ENCODE data around the gene ADORA3. TPM values are rescaled to one million over a fixed set of nuclear protein-coding genes. Genes with fewer than 3 reads are reported as not detected.

The ADORA3 gene
- total RNA-seq, 2 experiments from 2014 or later = not detected

GRCh38 chr1:111499026-111499785 lies 4.2 kb downstream of the ADORA3 start:
- DNase-seq = peak in 1 of 14 experiments; percentile 2
- intact Hi-C loops (cut with DNase I, micrococcal nuclease) = no loop called here
- Histone ChIP-seq H3K27ac (ENCODE audit: low read depth in 1 of 2, low read length in 2 of 2) (no peak overlapping the region), H3K4me1 (ENCODE audit: insufficient read depth, low read length) (peaks cover 23% of the 10 kb centered on the region), H3K27me3 (ENCODE audit: control insufficient read depth in 1 of 2, insufficient read depth in 2 of 2, low read length in 2 of 2) (no peaks in the 10 kb centered on the region), H3K9me3 (ENCODE audit: control insufficient read depth in 1 of 2, insufficient read depth in 1 of 2, low read length in 2 of 2) (peaks cover 7 to 8% of the 10 kb centered on the region in 2 experiments), H3K4me3 (ENCODE audit: low read length) (no peak overlapping the region), H3K36me3 (ENCODE audit: insufficient read depth, low read length) (no peaks in the 10 kb centered on the region)
- Mint-ChIP-seq H3K36me3 (ENCODE audit: low read depth) (no peaks in the 10 kb centered on the region), H3K4me1 (ENCODE audit: low read depth) (peaks cover 37% of the 10 kb centered on the region), H3K4me3 (no peak overlapping the region), H3K9me3 (peaks cover 6% of the 10 kb centered on the region), H3K27ac (no peak overlapping the region), H3K27me3 (no peaks in the 10 kb centered on the region)
- ChIA-PET POLR2A (interaction anchor here (1.9 kb wide), 1 partner anchor 9 kb away, joined by 9 read pairs; no protein-coding TSS in a partner anchor), CTCF (interaction anchor here (1.4 to 2.1 kb wide), 2 partner anchors 20 to 28 kb away, joined by 3 to 4 read pairs; no protein-coding TSS in a partner anchor)
- ATAC-seq (ENCODE audit: poor library complexity) = no peak
- TF ChIP-seq CTCF (IDR thresholded peaks at IDR 0.05) = no peak

DNA sequence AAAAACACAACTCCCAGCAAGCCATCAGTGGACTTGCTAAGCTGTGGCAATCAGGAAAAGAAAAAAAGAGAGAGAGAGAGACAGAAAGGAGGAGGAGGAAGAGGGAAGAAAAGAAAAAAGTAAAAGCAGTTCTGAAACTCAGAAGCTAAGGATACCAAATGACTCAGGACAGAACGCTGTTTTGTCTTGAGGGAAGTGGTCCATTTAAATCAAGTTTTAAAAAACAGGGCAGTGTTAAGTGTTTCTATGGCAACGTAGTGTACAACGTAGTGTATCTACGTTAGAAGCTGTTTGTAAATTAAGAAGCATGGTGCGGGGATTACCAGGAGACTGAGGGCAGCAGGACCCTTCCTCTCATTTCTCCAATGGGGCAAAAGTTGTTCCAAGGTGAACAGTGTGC lies 5.8 kb downstream of the ADORA3 start:
- H3K36me3 Mint-ChIP-seq (ENCODE audit: low read depth) = no peaks in the 10 kb centered on the region
- no peaks in the 10 kb centered on the region for H3K27me3 Mint-ChIP-seq

DNA sequence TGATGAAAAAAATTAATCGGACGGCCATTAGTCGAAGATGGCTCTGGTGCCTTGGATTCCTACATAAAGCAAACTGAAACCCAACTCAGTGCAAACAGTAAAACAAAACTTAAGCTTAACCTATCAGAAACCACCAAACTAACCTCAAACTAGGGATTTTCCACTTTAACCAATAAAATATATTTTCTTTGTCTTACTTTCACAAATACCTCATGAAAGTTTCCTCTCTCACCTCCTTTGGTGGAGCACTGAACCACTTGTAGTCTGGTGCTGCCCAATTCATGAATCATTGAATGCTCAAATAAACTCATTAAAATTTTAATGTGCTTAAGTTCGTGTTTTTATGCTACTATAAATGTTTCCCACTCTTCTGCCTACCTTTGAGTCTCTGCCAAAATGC lies 7.0 kb downstream of the ADORA3 start:
- H3K36me3 Mint-ChIP-seq (ENCODE audit: low read depth) = no peaks in the 10 kb centered on the region
- Histone ChIP-seq H3K4me1 (ENCODE audit: insufficient read depth, low read length) (peaks cover 6% of the 10 kb centered on the region), H3K27me3 (ENCODE audit: control insufficient read depth in 1 of 2, insufficient read depth in 2 of 2, low read length in 2 of 2) (no peaks in the 10 kb centered on the region), H3K27ac (ENCODE audit: low read depth in 1 of 2, low read length in 2 of 2) (no peak overlapping the region), H3K36me3 (ENCODE audit: insufficient read depth, low read length) (no peaks in the 10 kb centered on the region), H3K9me3 (ENCODE audit: control insufficient read depth in 1 of 2, insufficient read depth in 1 of 2, low read length in 2 of 2) (peaks cover 7 to 8% of the 10 kb centered on the region in 2 experiments), H3K4me3 (ENCODE audit: low read length) (no peak overlapping the region)
- ChIA-PET POLR2A (no interaction called here), CTCF (interaction anchor here (1.9 kb wide), 1 partner anchor 12 kb away, joined by 8 read pairs; no protein-coding TSS in a partner anchor)
- TF ChIP-seq CTCF (IDR thresholded peaks at IDR 0.05) = no peak
- no peak overlapping the region for H3K4me3 Mint-ChIP-seq
- intact Hi-C loops (cut with DNase I, micrococcal nuclease) = no loop called here
- ATAC-seq (ENCODE audit: poor library complexity) (no peak), DNase-seq (peak in 1 of 14 experiments; percentile 33)
- no peak overlapping the region for H3K27ac Mint-ChIP-seq
- H3K9me3 Mint-ChIP-seq = peaks cover 6% of the 10 kb centered on the region
- peaks cover 15% of the 10 kb centered on the region for H3K4me1 Mint-ChIP-seq (ENCODE audit: low read depth)
- no peaks in the 10 kb centered on the region for H3K27me3 Mint-ChIP-seq

More for the DNA sequence above, 5.8 kb downstream of the ADORA3 start:
- ChIA-PET CTCF (interaction anchor here (1.4 to 2.1 kb wide), 3 partner anchors 10 to 26 kb away, joined by 3 to 8 read pairs (median 4); no protein-coding TSS in a partner anchor), POLR2A (interaction anchor here (1.9 kb wide), 1 partner anchor 10 kb away, joined by 9 read pairs; no protein-coding TSS in a partner anchor)
- peaks cover 6% of the 10 kb centered on the region for H3K4me1 ChIP-seq (ENCODE audit: insufficient read depth, low read length)
- no peak overlapping the region for H3K27ac Mint-ChIP-seq
- peaks cover 20% of the 10 kb centered on the region for H3K4me1 Mint-ChIP-seq (ENCODE audit: low read depth)
- H3K9me3 Mint-ChIP-seq = peaks cover 6% of the 10 kb centered on the region
- DNase-seq (peak in 1 of 14 experiments; percentile 15), ATAC-seq (ENCODE audit: poor library complexity) (no peak)
- intact Hi-C loops (cut with DNase I, micrococcal nuclease) = no loop called here
- no peaks in the 10 kb centered on the region for H3K36me3 ChIP-seq (ENCODE audit: insufficient read depth, low read length)
- H3K27me3 ChIP-seq (ENCODE audit: control insufficient read depth in 1 of 2, insufficient read depth in 2 of 2, low read length in 2 of 2) = no peaks in the 10 kb centered on the region
- no peak overlapping the region for H3K4me3 Mint-ChIP-seq
- peaks cover 7 to 8% of the 10 kb centered on the region in 2 experiments for H3K9me3 ChIP-seq (ENCODE audit: control insufficient read depth in 1 of 2, insufficient read depth in 1 of 2, low read length in 2 of 2)
- no peak overlapping the region for H3K4me3 ChIP-seq (ENCODE audit: low read length)
- no peak overlapping the region for H3K27ac ChIP-seq (ENCODE audit: low read depth in 1 of 2, low read length in 2 of 2)
- no peak for TF ChIP-seq CTCF (IDR thresholded peaks at IDR 0.05)
